ENCODE measurements around the gene GRK2. TPM values are rescaled to one million over a fixed set of nuclear protein-coding genes. Genes with fewer than 3 reads are reported as not detected.

GRK2 gene
- total and polyA plus RNA-seq, 2 of the 13 experiments (the other 11 are each of a cell fraction or from before 2014, with no cell fraction given) = 31.3 to 42.4 TPM

GRCh38 chr11:67293090-67293489 is 26.8 kb downstream of the GRK2 start (continued):
- no peak for TF ChIP-seq NFATC3 (CRISPR knock-in tag; IDR thresholded peaks at IDR 0.05)
- no peak for TF ChIP-seq FOXP1 (IDR thresholded peaks at IDR 0.05)
- TF ChIP-seq FOXP1 (CRISPR knock-in tag; IDR thresholded peaks at IDR 0.05) = no peak
- TF ChIP-seq SALL1 (CRISPR knock-in tag; IDR thresholded peaks at IDR 0.05) = no peak
- TF ChIP-seq THYN1 (CRISPR knock-in tag; IDR thresholded peaks at IDR 0.05; ENCODE audit: borderline replicate concordance, low read depth) = no peak
- no peak for TF ChIP-seq ZXDC (CRISPR knock-in tag; IDR thresholded peaks at IDR 0.05)
- no peak for TF ChIP-seq ATF3 (CRISPR knock-in tag; IDR thresholded peaks at IDR 0.05)
- TF ChIP-seq PBX3 (CRISPR knock-in tag; IDR thresholded peaks at IDR 0.05; ENCODE audit: borderline replicate concordance) = no peak
- no peak for TF ChIP-seq THAP7 (CRISPR knock-in tag; IDR thresholded peaks at IDR 0.05)

Measured in HepG2 (cell line).